Neural cell (in vitro differentiated cells): ENCODE results near the gene MRPL38. TPM values are rescaled to one million over a fixed set of nuclear protein-coding genes. Genes with fewer than 3 reads are reported as not detected.

Experiments used
- H2AFZ ChIP-seq: fragments of 200-600, 300-800 bp; sonication (generic), shearing (Covaris generic); 2 replicates; pipeline ENCODE4 v1.6.0; 2014; ENCODE audit warnings: low read depth, mild to moderate bottlenecking, antibody characterized with exemption, low read length, moderate library complexity
- H3F3A ChIP-seq: fragments of 200-600 bp; shearing (Covaris generic); 2 replicates; pipeline ENCODE4 v1.6.1; 2016; ENCODE audit warnings: mild to moderate bottlenecking, moderate library complexity, mixed read lengths, antibody characterized with exemption, low read length; ENCODE audit not compliant: insufficient read depth, poor library complexity, severe bottlenecking
- H3K27ac ChIP-seq: fragments of 200-600, 300-800 bp; sonication (generic), shearing (Covaris generic); 2 replicates; pipeline ENCODE4 v1.5.1; 2014; ENCODE audit warnings: mild to moderate bottlenecking, low read length, moderate library complexity
- H3K27me3 ChIP-seq: fragments of 300-800, 200-600 bp; sonication (generic), shearing (Covaris generic); 2 replicates; pipeline ENCODE4 v1.6.0; 2014; ENCODE audit warnings: mild to moderate bottlenecking, low read depth, low read length, moderate library complexity; ENCODE audit not compliant: insufficient read depth
- H3K36me3 ChIP-seq: fragments of 300-800, 200-600 bp; sonication (generic), shearing (Covaris generic); 2 replicates; pipeline ENCODE4 v1.5.1; 2014; ENCODE audit warnings: mild to moderate bottlenecking, antibody characterized with exemption, low read length, moderate library complexity; ENCODE audit not compliant: insufficient read depth
- H3K4me2 ChIP-seq: fragments of 300-800, 200-600 bp; sonication (generic), shearing (Covaris generic); 2 replicates; pipeline ENCODE4 v1.6.0; 2014; ENCODE audit warnings: mild to moderate bottlenecking, low read length
- H3K4me3 ChIP-seq: fragments of 300-800, 200-600 bp; sonication (generic), shearing (Covaris generic); 2 replicates; pipeline ENCODE4 v1.5.1; 2014; ENCODE audit warnings: mild to moderate bottlenecking, low read length, moderate library complexity
- H3K79me2 ChIP-seq: fragments of 200-600 bp; shearing (Covaris generic); replicated peaks from 2 replicates; pipeline ENCODE4 v1.6.0; 2014; ENCODE audit warnings: mild to moderate bottlenecking, low read length, moderate library complexity; ENCODE audit not compliant: insufficient read depth
- H3K9ac ChIP-seq: fragments of 300-800, 200-600 bp; sonication (generic), shearing (Covaris generic); 2 replicates; pipeline ENCODE4 v1.6.1; 2016; ENCODE audit warnings: mild to moderate bottlenecking, low read length, mixed read lengths
- H3K9me2 ChIP-seq: fragments of 200-600 bp; shearing (Covaris generic); 2 replicates; pipeline ENCODE4 v1.6.1; 2016; ENCODE audit warnings: mild to moderate bottlenecking, low read length, mixed read lengths; ENCODE audit not compliant: insufficient read depth
- H3K9me3 ChIP-seq: fragments of 200-600, 300-800 bp; sonication (generic), shearing (Covaris generic); 2 replicates; pipeline ENCODE4 v1.6.1; 2016; ENCODE audit warnings: mild to moderate bottlenecking, mixed run types, low read length, moderate library complexity, mixed read lengths
- H4K20me1 ChIP-seq: fragments of 200-600 bp; shearing (Covaris generic); 2 replicates; pipeline ENCODE4 v1.6.1; 2016; ENCODE audit warnings: mild to moderate bottlenecking, mixed run types; ENCODE audit not compliant: insufficient read depth
- EP300 ChIP-seq: fragments of 450-650 bp; conservative IDR thresholded peaks from 2 replicates; pipeline ENCODE4 v1.6.1; 2014; ENCODE audit warnings: antibody characterized with exemption, mild to moderate bottlenecking, moderate library complexity; ENCODE audit not compliant: poor library complexity, severe bottlenecking
- EZH2 ChIP-seq: fragments of 200-600, 300-800 bp; shearing (Covaris generic), sonication (generic); IDR thresholded peaks from 2 replicates; pipeline ENCODE4 v1.6.1; 2014; ENCODE audit warnings: antibody characterized with exemption, low read length, borderline replicate concordance, mild to moderate bottlenecking; ENCODE audit not compliant: insufficient read depth, poor library complexity, severe bottlenecking
- MXI1 ChIP-seq: fragments of 450-650 bp; conservative IDR thresholded peaks from 2 replicates; pipeline ENCODE4 v1.6.1; 2014; ENCODE audit warnings: antibody characterized with exemption, mild to moderate bottlenecking; ENCODE audit not compliant: poor library complexity, severe bottlenecking
- POLR2AphosphoS5 ChIP-seq: IDR thresholded peaks from 2 replicates; pipeline ENCODE4 v1.6.1; 2012
- RAD21 ChIP-seq: fragments of 450-650 bp; conservative IDR thresholded peaks from 2 replicates; pipeline ENCODE4 v1.6.1; 2014; ENCODE audit warnings: antibody characterized with exemption, mild to moderate bottlenecking, moderate library complexity
- SMC3 ChIP-seq: fragments of 450-650 bp; conservative IDR thresholded peaks from 2 replicates; pipeline ENCODE4 v1.6.1; 2014; ENCODE audit warnings: antibody characterized with exemption, mild to moderate bottlenecking, moderate library complexity; ENCODE audit not compliant: poor library complexity
- TAF1 ChIP-seq: IDR thresholded peaks from 2 replicates; pipeline ENCODE4 v1.6.1; 2012; ENCODE audit warnings: low read depth
- polyA plus RNA-seq: library from polyadenylated mRNA; depleted of rRNA; stranded (reverse); fragments of >200 nt; gene quantifications from 2 replicates; pipeline ENCODE4 v1.2.3, GENCODE V29; 2014
- TF ChIP-seq, protein P1 (sequence below): fragments of 450-650 bp; IDR thresholded peaks from 2 replicates; pipeline ENCODE4 v1.5.1; 2014; ENCODE audit warnings: antibody characterized with exemption, mild to moderate bottlenecking, moderate library complexity; ENCODE audit not compliant: poor library complexity, severe bottlenecking
- TF ChIP-seq, protein P2 (sequence below): IDR thresholded peaks from 2 replicates; pipeline ENCODE4 v1.6.1; 2012; ENCODE audit warnings: borderline replicate concordance

The MRPL38 gene
- polyA plus RNA-seq, 1 donor from 2014 or later = 91.2 TPM

DNA sequence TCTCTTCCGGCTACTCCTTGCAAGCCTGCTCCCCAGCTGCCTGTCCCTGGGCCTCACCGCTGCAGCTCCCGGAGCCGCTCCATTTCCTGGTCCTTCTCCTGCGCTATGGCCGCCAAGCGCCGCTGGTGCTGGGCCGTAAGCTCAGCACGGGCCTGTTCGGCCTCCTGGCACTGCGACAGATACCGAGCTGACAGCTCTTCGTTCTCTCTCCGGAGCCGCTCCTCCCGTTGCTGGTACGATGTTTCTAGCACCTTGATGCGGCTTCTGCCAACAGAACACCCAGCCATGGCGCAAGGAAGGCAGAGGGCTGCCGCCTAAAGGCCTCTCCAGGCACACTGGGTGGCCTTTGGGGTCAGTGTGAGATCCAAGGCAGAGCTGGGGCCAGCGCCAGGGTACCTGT, 14.9 kb upstream of the MRPL38 start:
- Histone ChIP-seq H3K79me2 (no peaks in the 10 kb centered on the region), H3K36me3 (no peaks in the 10 kb centered on the region), H3K9me2 (no peaks in the 10 kb centered on the region), H3K4me2 (no peak overlapping the region), H3K27me3 (no peaks in the 10 kb centered on the region), H4K20me1 (no peaks in the 10 kb centered on the region), H3K4me3 (no peak overlapping the region), H3F3A (no peaks in the 10 kb centered on the region), H3K9ac (no peak overlapping the region), H2AFZ (no peak overlapping the region), H3K9me3 (no peaks in the 10 kb centered on the region), H3K27ac (no peak overlapping the region)
- no peak for TF ChIP-seq EZH2
- TF ChIP-seq, protein P1, sequence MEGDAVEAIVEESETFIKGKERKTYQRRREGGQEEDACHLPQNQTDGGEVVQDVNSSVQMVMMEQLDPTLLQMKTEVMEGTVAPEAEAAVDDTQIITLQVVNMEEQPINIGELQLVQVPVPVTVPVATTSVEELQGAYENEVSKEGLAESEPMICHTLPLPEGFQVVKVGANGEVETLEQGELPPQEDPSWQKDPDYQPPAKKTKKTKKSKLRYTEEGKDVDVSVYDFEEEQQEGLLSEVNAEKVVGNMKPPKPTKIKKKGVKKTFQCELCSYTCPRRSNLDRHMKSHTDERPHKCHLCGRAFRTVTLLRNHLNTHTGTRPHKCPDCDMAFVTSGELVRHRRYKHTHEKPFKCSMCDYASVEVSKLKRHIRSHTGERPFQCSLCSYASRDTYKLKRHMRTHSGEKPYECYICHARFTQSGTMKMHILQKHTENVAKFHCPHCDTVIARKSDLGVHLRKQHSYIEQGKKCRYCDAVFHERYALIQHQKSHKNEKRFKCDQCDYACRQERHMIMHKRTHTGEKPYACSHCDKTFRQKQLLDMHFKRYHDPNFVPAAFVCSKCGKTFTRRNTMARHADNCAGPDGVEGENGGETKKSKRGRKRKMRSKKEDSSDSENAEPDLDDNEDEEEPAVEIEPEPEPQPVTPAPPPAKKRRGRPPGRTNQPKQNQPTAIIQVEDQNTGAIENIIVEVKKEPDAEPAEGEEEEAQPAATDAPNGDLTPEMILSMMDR = no peak
- TF ChIP-seq, protein P2, sequence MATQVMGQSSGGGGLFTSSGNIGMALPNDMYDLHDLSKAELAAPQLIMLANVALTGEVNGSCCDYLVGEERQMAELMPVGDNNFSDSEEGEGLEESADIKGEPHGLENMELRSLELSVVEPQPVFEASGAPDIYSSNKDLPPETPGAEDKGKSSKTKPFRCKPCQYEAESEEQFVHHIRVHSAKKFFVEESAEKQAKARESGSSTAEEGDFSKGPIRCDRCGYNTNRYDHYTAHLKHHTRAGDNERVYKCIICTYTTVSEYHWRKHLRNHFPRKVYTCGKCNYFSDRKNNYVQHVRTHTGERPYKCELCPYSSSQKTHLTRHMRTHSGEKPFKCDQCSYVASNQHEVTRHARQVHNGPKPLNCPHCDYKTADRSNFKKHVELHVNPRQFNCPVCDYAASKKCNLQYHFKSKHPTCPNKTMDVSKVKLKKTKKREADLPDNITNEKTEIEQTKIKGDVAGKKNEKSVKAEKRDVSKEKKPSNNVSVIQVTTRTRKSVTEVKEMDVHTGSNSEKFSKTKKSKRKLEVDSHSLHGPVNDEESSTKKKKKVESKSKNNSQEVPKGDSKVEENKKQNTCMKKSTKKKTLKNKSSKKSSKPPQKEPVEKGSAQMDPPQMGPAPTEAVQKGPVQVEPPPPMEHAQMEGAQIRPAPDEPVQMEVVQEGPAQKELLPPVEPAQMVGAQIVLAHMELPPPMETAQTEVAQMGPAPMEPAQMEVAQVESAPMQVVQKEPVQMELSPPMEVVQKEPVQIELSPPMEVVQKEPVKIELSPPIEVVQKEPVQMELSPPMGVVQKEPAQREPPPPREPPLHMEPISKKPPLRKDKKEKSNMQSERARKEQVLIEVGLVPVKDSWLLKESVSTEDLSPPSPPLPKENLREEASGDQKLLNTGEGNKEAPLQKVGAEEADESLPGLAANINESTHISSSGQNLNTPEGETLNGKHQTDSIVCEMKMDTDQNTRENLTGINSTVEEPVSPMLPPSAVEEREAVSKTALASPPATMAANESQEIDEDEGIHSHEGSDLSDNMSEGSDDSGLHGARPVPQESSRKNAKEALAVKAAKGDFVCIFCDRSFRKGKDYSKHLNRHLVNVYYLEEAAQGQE = no peak
- TF ChIP-seq SMC3 = no peak
- TF ChIP-seq POLR2AphosphoS5 = no peak
- TF ChIP-seq EP300 = no peak
- no peak for TF ChIP-seq MXI1
- TF ChIP-seq TAF1 = no peak
- TF ChIP-seq RAD21 = no peak

DNA sequence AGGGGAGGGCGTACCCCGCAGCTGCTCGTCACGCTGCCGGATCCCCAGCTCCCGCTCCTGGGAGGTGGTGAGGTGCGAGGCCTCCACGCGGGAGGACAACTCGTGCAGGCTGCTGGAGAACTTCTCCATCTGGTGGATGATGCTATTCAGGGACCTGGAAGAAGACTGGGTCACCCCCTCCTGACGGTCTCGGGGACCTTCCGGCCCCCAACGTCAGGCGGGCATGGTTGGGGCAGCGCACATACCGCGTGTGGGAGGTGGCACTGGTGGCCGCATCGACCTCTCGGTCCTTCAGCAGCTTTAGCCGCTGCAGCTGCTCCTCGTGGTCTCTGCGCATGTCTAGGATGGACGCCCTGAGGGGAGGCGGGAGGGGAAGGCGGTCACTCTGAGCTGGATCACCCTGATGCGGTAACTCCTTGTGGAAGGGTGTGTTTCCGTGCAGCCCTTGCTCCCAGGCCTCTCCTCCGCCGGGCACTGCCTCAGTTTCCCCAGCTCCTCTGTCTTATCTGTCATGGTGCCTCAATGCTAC, 13.3 kb upstream of the MRPL38 start:
- Histone ChIP-seq H3K4me2 (no peak overlapping the region), H3K79me2 (no peaks in the 10 kb centered on the region), H3K36me3 (no peaks in the 10 kb centered on the region), H2AFZ (no peak overlapping the region), H3K4me3 (no peak overlapping the region), H3K27me3 (no peaks in the 10 kb centered on the region), H3K9me2 (no peaks in the 10 kb centered on the region), H4K20me1 (no peaks in the 10 kb centered on the region), H3K9ac (no peak overlapping the region), H3F3A (no peaks in the 10 kb centered on the region), H3K27ac (no peak overlapping the region), H3K9me3 (no peaks in the 10 kb centered on the region)
- no peak for TF ChIP-seq POLR2AphosphoS5
- TF ChIP-seq, protein P2 = no peak
- no peak for TF ChIP-seq RAD21
- TF ChIP-seq SMC3 = no peak
- no peak for TF ChIP-seq MXI1
- TF ChIP-seq TAF1 = no peak
- TF ChIP-seq, protein P1 = no peak
- no peak for TF ChIP-seq EP300
- no peak for TF ChIP-seq EZH2
